ENCODE results near the gene ATXN7L1.
A peak's percentile ranks its signal among the peaks of the same experiment; 100 is the strongest.

ATXN7L1 gene

DNA sequence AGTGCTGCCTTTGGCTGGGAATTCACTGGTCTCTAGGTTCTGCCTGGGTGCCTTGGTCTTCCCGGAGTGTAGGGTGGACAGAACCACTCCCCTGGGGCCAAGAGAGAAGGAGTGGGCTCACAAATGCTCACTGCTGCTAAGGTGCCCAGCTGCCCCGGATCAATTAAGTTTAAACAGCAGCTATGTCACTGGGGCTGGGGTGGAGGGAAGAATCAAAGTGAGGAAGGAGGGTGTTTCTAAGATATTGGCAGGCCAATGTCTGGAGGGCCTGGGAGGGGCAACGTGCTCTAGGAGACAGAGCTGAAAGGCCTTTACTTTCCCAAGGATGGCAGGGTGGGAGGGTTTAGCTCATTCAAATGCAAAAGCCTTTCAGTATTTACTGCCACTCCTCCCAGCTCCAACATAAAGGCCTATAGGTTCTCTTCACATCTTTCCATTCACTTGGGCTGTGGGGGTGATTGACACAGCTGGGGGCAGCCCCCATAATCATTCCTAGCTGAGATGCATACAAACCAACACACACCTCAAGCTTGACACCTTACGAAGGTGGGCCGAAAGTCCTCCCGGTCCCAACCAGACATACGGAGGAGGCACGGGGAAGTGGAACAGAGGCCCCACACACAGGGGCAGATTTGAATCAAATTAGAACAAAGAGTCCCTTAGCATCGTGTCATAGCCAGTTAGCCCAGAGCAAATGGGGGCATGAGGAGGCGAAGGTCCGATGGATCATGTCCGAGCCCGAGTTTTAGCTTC lies 187.2 kb downstream of the ATXN7L1 start:
- Histone ChIP-seq H3K27me3 (ENCODE audit: insufficient read depth, low read length) (no peaks in the 10 kb centered on the region), H3K79me2 (ENCODE audit: control insufficient read depth, insufficient read depth, low read length, unreplicated experiment) (no peaks in the 10 kb centered on the region), H3K4me1 (ENCODE audit: control insufficient read depth, insufficient read depth, low read length, unreplicated experiment) (peaks cover 8% of the 10 kb centered on the region), H3K27ac (ENCODE audit: low read depth, low read length) (no peak overlapping the region), H2AFZ (ENCODE audit: low read length, unreplicated experiment) (no peak overlapping the region), H3K36me3 (ENCODE audit: insufficient read depth, low read length) (no peaks in the 10 kb centered on the region), H3K4me3 (ENCODE audit: low read depth, low read length) (no peak overlapping the region)

DNA sequence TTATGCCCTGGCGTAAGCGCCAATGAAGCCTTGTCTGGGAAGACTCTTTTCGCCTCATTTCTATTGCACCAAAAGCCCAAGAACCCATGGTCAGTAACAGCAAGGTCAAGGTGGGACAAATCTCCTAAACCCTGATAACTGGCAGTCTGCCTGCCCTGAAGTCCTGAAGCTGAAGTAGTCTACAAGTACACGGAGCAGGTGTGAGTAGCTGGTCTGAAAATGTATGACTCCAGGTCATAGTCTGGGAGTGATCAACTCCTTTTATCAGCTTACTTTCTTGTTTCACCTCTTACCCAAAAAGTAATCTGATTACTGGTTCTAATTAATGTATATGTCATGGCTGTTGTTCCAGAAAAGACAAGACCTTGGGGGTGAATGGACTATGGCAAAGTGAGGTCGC lies 187.8 kb downstream of the ATXN7L1 start:
- no peak overlapping the region for H3K4me3 ChIP-seq (ENCODE audit: low read depth, low read length)
- no peaks in the 10 kb centered on the region for H3K27me3 ChIP-seq (ENCODE audit: insufficient read depth, low read length)
- peaks cover 8% of the 10 kb centered on the region for H3K4me1 ChIP-seq (ENCODE audit: control insufficient read depth, insufficient read depth, low read length, unreplicated experiment)
- H3K36me3 ChIP-seq (ENCODE audit: insufficient read depth, low read length) = no peaks in the 10 kb centered on the region
- H2AFZ ChIP-seq (ENCODE audit: low read length, unreplicated experiment) = no peak overlapping the region
- H3K27ac ChIP-seq (ENCODE audit: low read depth, low read length) = no peak overlapping the region
- no peaks in the 10 kb centered on the region for H3K79me2 ChIP-seq (ENCODE audit: control insufficient read depth, insufficient read depth, low read length, unreplicated experiment)

DNA sequence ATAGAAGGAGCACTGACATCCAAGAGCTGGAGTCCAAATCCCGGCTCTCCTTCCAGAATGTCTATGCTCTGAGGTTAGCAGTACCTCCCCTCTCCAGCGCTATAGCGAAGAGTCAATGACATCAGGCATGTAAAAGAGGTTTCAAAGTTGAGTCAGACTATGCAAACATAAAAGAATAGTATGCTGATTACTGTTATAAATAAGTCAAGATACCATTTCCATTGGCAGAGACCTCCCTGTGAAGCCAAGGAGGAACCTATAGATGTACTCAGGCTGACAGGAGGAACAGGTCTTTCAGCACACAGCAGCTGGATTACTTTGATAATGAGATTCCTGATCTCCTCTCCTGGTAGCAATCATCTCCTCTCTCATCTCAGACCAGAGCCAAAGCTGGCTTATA lies 191.2 kb downstream of the ATXN7L1 start:
- Histone ChIP-seq H3K4me3 (ENCODE audit: low read depth, low read length) (no peak overlapping the region), H3K79me2 (ENCODE audit: control insufficient read depth, insufficient read depth, low read length, unreplicated experiment) (no peaks in the 10 kb centered on the region), H3K4me1 (ENCODE audit: control insufficient read depth, insufficient read depth, low read length, unreplicated experiment) (peaks cover 6% of the 10 kb centered on the region)

DNA sequence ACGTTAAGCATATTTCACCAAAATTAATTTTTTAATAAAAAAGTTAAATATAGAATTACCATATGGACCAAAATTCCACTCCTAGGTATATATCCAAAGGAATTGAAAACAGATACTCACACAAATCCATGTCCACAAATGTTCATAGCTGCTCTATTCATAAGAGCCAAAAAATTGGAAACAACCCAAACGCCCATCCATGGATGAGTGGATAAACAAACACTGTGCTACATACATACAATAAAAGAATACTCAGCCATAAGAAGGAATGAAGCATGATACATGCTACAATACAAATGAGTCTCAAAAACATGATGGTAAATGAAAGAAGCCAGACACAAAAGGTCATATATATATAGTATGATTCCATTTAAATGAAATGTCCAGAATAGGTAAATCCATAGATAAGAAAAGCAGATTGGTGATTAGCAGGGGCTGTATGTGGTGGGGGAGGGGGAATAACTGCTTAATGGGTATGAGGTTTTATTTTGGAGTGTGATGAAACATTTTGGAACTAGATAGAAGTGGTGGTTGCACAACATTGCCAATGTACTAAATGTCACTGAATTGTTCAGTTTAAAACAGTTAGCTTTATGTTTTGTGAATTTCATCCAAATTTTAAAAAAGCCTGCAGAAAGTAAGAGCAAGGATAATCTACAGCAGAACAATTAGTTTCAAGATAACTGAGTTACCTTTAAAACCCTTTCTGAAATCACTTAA lies 193.9 kb downstream of the ATXN7L1 start:
- Histone ChIP-seq H3K27me3 (ENCODE audit: insufficient read depth, low read length) (no peaks in the 10 kb centered on the region), H3K4me3 (ENCODE audit: low read depth, low read length) (no peak overlapping the region), H3K4me1 (ENCODE audit: control insufficient read depth, insufficient read depth, low read length, unreplicated experiment) (peaks cover 23% of the 10 kb centered on the region), H3K27ac (ENCODE audit: low read depth, low read length) (no peak overlapping the region), H2AFZ (ENCODE audit: low read length, unreplicated experiment) (no peak overlapping the region), H3K36me3 (ENCODE audit: insufficient read depth, low read length) (no peaks in the 10 kb centered on the region), H3K79me2 (ENCODE audit: control insufficient read depth, insufficient read depth, low read length, unreplicated experiment) (no peaks in the 10 kb centered on the region)

More for the DNA sequence above, 191.2 kb downstream of the ATXN7L1 start:
- Histone ChIP-seq H2AFZ (ENCODE audit: low read length, unreplicated experiment) (no peak overlapping the region), H3K27me3 (ENCODE audit: insufficient read depth, low read length) (no peaks in the 10 kb centered on the region), H3K36me3 (ENCODE audit: insufficient read depth, low read length) (no peaks in the 10 kb centered on the region), H3K27ac (ENCODE audit: low read depth, low read length) (no peak overlapping the region)

DNA sequence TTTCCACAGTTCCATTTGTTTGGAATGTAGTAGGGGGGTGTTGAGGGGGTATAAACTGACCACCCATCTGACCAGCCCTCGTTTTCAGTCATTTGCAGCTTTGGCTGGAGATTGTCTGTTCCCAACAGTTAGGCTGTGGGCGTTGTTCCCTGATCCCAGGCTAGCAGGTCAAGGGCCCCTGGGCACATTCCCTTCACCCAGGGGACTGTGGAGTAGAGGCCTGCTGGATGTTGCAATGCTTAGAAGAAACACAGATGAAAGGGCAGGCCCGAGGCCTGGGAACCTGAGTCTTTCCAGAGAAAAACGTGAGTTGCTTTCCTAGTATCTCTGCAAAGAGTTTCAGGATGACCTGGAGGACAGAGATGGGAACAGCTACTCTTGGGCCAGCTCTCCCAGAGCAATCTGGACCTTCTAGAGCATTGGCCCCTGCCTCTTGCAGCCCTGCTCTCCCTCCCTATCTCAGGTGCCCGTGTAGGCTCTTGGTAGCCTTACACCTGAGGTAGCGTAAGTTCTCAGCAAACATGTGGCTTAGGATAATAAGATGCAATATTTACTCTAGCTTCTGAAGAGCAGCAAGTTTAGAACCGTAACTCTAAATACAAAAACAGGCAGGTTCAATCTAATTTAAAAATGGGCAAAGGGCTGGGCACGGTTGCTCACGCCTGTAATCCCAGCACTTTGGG lies 195.8 kb downstream of the ATXN7L1 start:
- Histone ChIP-seq H3K79me2 (ENCODE audit: control insufficient read depth, insufficient read depth, low read length, unreplicated experiment) (no peaks in the 10 kb centered on the region), H3K36me3 (ENCODE audit: insufficient read depth, low read length) (no peaks in the 10 kb centered on the region), H2AFZ (ENCODE audit: low read length, unreplicated experiment) (no peak overlapping the region), H3K4me1 (ENCODE audit: control insufficient read depth, insufficient read depth, low read length, unreplicated experiment) (peaks cover 23% of the 10 kb centered on the region), H3K4me3 (ENCODE audit: low read depth, low read length) (no peak overlapping the region), H3K27ac (ENCODE audit: low read depth, low read length) (no peak overlapping the region), H3K27me3 (ENCODE audit: insufficient read depth, low read length) (no peaks in the 10 kb centered on the region)

DNA sequence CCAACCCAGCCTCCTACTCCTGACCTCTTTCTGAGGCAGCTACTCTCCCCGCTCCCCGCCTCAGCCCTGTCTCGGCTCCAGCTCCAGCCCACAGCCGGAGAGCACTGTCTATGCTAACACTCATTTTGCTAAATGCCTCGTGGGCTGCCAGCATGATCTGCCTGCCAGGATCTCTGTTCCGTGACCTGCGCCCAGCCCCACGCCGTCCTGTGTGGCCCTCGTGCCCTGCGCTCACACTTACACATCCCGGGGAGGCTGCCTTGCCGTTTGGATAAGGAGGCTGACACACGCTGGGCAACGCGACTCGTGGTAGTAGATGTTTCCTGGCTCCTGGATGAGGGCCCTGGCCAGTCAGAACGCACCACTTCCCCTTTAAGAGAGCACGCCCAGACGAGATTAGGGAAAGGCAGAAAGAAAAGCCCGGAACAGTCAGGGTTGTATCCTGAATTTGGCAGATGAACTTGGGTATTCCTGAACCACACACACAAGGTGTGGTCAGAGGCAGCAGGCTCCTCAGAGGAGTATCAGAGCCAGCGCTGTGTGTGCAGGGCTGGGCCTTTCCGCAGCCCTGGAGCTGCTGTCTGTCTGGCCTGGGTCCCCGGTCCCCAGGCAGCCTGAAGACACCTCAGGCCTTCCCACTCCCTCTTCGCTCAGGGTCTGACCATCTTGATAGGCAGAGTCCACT lies 197.4 kb downstream of the ATXN7L1 start:
- H2AFZ ChIP-seq (ENCODE audit: low read length, unreplicated experiment) = peak overlapping the region; percentile 67
- no peaks in the 10 kb centered on the region for H3K79me2 ChIP-seq (ENCODE audit: control insufficient read depth, insufficient read depth, low read length, unreplicated experiment)
- H3K4me1 ChIP-seq (ENCODE audit: control insufficient read depth, insufficient read depth, low read length, unreplicated experiment) = peaks cover 23% of the 10 kb centered on the region
- H3K36me3 ChIP-seq (ENCODE audit: insufficient read depth, low read length) = no peaks in the 10 kb centered on the region
- H3K27me3 ChIP-seq (ENCODE audit: insufficient read depth, low read length) = no peaks in the 10 kb centered on the region
- peak overlapping the region; percentile 66 for H3K4me3 ChIP-seq (ENCODE audit: low read depth, low read length)
- H3K27ac ChIP-seq (ENCODE audit: low read depth, low read length) = no peak overlapping the region

DNA sequence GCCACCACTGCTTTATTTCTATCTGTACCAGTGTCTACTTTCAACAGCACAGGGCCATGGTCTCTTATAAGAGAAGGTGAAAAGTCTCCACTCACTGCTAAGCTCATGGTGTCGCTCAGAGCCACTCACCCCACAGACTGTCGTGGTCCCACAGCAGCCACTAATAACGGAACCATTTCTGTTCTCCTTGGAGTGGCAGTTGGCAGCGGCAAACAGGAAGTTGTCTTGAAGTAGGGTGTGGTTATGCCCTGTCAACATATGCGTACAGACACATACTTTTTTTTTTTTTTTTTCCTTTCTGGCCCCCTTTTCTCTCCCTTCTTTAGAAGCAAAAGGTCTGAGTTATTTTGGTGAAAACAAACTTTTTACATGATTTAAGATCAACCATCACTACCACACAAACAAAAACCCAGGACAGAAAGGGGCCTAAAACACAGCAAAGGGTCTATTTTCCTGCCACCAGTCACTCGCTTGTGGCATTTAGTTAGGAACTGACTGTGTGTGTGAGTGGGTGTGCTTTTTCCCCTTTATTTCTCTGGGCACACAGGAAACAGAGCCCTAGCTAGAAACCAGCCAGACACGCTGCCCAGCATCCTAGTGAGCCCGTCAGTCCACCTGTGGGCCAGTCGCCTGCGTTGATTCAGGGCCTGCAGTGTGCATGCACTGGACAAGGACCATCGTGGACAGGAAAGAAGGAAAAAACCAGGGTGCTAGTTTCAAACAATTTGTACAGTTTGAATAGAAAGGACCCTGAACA lies 198.4 kb downstream of the ATXN7L1 start:
- Histone ChIP-seq H3K27ac (ENCODE audit: low read depth, low read length) (no peak overlapping the region), H3K27me3 (ENCODE audit: insufficient read depth, low read length) (no peaks in the 10 kb centered on the region), H3K79me2 (ENCODE audit: control insufficient read depth, insufficient read depth, low read length, unreplicated experiment) (no peaks in the 10 kb centered on the region), H3K4me1 (ENCODE audit: control insufficient read depth, insufficient read depth, low read length, unreplicated experiment) (peaks cover 23% of the 10 kb centered on the region), H2AFZ (ENCODE audit: low read length, unreplicated experiment) (no peak overlapping the region), H3K36me3 (ENCODE audit: insufficient read depth, low read length) (no peaks in the 10 kb centered on the region), H3K4me3 (ENCODE audit: low read depth, low read length) (peak overlapping the region; percentile 66)

DNA sequence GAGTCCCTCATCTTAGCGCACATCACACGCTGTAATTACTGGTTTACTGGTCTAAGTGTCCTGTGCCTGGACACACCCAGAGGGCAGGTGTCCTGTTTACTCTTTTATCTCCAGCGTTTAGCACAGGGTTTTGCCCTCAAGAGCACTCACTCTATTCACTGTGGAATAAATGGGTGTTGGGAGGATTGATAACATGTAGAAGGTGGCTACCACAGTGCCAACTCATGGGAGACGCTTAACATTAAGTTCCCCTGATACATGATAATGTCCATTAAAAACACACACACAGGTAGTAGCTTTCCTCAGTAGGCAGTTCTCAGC lies 199.0 kb downstream of the ATXN7L1 start:
- Histone ChIP-seq H3K4me1 (ENCODE audit: control insufficient read depth, insufficient read depth, low read length, unreplicated experiment) (peaks cover 23% of the 10 kb centered on the region), H3K4me3 (ENCODE audit: low read depth, low read length) (no peak overlapping the region), H3K27me3 (ENCODE audit: insufficient read depth, low read length) (no peaks in the 10 kb centered on the region), H2AFZ (ENCODE audit: low read length, unreplicated experiment) (no peak overlapping the region), H3K27ac (ENCODE audit: low read depth, low read length) (no peak overlapping the region), H3K79me2 (ENCODE audit: control insufficient read depth, insufficient read depth, low read length, unreplicated experiment) (no peaks in the 10 kb centered on the region), H3K36me3 (ENCODE audit: insufficient read depth, low read length) (no peaks in the 10 kb centered on the region)

DNA sequence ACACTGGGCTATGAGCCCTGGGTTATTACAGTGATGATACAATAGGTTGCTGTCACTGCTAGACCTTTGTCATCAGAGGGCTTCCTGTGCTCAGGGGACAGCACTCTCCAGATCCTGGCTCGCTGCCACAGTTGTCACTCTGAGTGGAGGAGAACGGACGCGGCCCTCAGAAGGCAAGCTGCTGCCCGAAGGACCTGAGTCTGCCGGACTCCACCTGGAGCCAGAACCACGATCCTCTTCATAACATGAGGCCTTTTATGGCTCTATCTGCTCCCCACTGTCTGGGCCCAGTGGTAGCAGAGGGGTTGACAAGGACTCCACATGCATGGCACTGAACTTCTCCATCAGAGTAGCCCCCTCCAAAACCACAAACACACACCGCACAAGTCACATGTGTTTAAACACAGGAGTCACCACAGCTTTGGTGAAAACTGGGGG lies 200.4 kb downstream of the ATXN7L1 start:
- Histone ChIP-seq H3K4me3 (ENCODE audit: low read depth, low read length) (no peak overlapping the region), H3K4me1 (ENCODE audit: control insufficient read depth, insufficient read depth, low read length, unreplicated experiment) (peaks cover 23% of the 10 kb centered on the region), H3K36me3 (ENCODE audit: insufficient read depth, low read length) (no peaks in the 10 kb centered on the region), H2AFZ (ENCODE audit: low read length, unreplicated experiment) (no peak overlapping the region), H3K27ac (ENCODE audit: low read depth, low read length) (no peak overlapping the region), H3K27me3 (ENCODE audit: insufficient read depth, low read length) (no peaks in the 10 kb centered on the region), H3K79me2 (ENCODE audit: control insufficient read depth, insufficient read depth, low read length, unreplicated experiment) (no peaks in the 10 kb centered on the region)

All from ACC112 (cell line).